C4-2B (cell line): ENCODE results near the gene CHD8.

ENCODE experiments used
- H3K27ac ChIP-seq: fragments of 450-650 bp; 2 replicates; pipeline ENCODE4 v1.5.1; 2017
- ZFX ChIP-seq: fragments of 450-650 bp; IDR thresholded peaks from 2 replicates; pipeline ENCODE4 v1.6.1; 2017
- TF ChIP-seq, protein P1 (sequence below): fragments of 450-650 bp; conservative IDR thresholded peaks from 2 replicates; pipeline ENCODE4 v1.5.1; 2017; ENCODE audit warnings: mild to moderate bottlenecking

CHD8 gene

GRCh38 chr14:21406213-21406612 lies 49.7 kb downstream of the CHD8 start:
- TF ChIP-seq, protein P1, sequence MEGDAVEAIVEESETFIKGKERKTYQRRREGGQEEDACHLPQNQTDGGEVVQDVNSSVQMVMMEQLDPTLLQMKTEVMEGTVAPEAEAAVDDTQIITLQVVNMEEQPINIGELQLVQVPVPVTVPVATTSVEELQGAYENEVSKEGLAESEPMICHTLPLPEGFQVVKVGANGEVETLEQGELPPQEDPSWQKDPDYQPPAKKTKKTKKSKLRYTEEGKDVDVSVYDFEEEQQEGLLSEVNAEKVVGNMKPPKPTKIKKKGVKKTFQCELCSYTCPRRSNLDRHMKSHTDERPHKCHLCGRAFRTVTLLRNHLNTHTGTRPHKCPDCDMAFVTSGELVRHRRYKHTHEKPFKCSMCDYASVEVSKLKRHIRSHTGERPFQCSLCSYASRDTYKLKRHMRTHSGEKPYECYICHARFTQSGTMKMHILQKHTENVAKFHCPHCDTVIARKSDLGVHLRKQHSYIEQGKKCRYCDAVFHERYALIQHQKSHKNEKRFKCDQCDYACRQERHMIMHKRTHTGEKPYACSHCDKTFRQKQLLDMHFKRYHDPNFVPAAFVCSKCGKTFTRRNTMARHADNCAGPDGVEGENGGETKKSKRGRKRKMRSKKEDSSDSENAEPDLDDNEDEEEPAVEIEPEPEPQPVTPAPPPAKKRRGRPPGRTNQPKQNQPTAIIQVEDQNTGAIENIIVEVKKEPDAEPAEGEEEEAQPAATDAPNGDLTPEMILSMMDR, result no peak
- no peak for TF ChIP-seq ZFX
- no peak overlapping the region for H3K27ac ChIP-seq

DNA sequence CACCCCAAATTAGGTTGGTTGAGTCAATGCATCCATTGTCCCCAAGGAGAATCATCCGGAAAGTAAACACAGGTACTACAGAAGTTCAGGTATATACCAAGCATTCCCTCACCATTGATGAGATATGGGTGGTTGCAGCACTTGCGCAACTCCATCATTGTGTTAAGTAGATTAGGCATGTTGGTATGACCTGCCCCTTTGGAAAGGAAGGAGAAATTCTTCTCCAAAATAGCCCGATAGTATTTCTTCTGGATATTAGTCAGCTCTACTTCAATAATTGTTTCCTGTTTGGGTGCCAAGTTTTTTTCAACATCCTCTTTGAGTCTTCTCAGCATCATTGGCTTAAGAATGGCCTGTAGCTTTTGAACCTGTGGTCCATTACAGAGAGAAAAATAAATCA lies 50.8 kb downstream of the CHD8 start:
- H3K27ac ChIP-seq, result no peak overlapping the region
- TF ChIP-seq, protein P1, result no peak
- TF ChIP-seq ZFX, result no peak

- no peak for TF ChIP-seq ZFX
- TF ChIP-seq, protein P1, result no peak
- no peak overlapping the region for H3K27ac ChIP-seq
Observed at GRCh38 chr14:21399311-21399870, 56.5 kb downstream of the CHD8 start.

GRCh38 chr14:21398901-21399300 lies 57.0 kb downstream of the CHD8 start:
- TF ChIP-seq ZFX, result no peak
- TF ChIP-seq, protein P1, result no peak
- H3K27ac ChIP-seq, result no peak overlapping the region

- no peak overlapping the region for H3K27ac ChIP-seq
- TF ChIP-seq, protein P1, result no peak
- no peak for TF ChIP-seq ZFX
Observed at GRCh38 chr14:21395450-21395849, 60.5 kb downstream of the CHD8 start.

GRCh38 chr14:21385188-21385904 lies 70.6 kb downstream of the CHD8 start:
- no peak overlapping the region for H3K27ac ChIP-seq
- TF ChIP-seq, protein P1, result no peak
- TF ChIP-seq ZFX, result no peak

- TF ChIP-seq, protein P1, result no peak
- no peak for TF ChIP-seq ZFX
- peak overlapping the region; percentile 88 for H3K27ac ChIP-seq
Observed at GRCh38 chr14:21384494-21384851, 71.5 kb downstream of the CHD8 start.
